ENCODE data around the gene EGLN3.

DNA sequence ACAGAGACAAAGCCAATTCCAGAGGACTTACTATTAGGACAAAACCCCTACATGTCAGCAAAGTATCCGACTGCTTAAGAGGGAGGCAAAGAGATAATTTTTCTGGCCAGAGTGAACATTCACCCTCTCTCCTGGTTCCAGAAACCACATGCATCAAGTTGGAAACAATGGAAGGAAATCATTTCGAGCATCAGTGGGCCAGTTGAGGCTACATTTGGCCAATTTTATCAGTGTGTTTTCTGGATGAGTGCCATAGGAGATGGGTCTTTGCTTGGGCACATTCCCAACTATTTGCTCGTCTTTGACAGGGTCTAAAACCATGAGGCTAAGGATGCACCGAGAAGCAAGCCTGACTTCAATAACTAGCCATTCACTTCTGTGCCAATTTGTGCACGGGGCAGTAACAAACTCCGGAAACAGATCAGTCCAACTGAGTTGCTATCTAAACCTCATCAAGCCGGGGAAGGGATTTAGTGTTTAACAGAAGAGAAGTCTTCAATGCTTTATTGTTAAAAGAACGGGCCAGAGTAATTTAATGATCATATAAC, 17.4 kb downstream of the EGLN3 start:
- TF ChIP-seq POLR2A (IDR thresholded peaks at IDR 0.05), result no peak
- TF ChIP-seq, protein P1, sequence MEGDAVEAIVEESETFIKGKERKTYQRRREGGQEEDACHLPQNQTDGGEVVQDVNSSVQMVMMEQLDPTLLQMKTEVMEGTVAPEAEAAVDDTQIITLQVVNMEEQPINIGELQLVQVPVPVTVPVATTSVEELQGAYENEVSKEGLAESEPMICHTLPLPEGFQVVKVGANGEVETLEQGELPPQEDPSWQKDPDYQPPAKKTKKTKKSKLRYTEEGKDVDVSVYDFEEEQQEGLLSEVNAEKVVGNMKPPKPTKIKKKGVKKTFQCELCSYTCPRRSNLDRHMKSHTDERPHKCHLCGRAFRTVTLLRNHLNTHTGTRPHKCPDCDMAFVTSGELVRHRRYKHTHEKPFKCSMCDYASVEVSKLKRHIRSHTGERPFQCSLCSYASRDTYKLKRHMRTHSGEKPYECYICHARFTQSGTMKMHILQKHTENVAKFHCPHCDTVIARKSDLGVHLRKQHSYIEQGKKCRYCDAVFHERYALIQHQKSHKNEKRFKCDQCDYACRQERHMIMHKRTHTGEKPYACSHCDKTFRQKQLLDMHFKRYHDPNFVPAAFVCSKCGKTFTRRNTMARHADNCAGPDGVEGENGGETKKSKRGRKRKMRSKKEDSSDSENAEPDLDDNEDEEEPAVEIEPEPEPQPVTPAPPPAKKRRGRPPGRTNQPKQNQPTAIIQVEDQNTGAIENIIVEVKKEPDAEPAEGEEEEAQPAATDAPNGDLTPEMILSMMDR (IDR thresholded peaks at IDR 0.05 in 4 of 5, conservative IDR thresholded peaks at IDR 0.05 in 1 of 5), result no peak
